Neuron (in vitro differentiated cells): ENCODE measurements around the gene DFFA.

ENCODE experiments used
- H2AFZ ChIP-seq: one replicate; pipeline ENCODE4 v1.6.1; 2013; ENCODE audit warnings: low read depth, mild to moderate bottlenecking, inconsistent platforms, low read length, moderate library complexity
- H3K27me3 ChIP-seq: one replicate; pipeline ENCODE4 v1.6.1; 2013; ENCODE audit warnings: low read length; ENCODE audit not compliant: insufficient read depth
- H3K36me3 ChIP-seq: one replicate; pipeline ENCODE4 v1.6.1; 2013; ENCODE audit warnings: low read length; ENCODE audit not compliant: insufficient read depth
- H3K4me1 ChIP-seq: one replicate; pipeline ENCODE4 v1.6.1; 2013; ENCODE audit warnings: low read length; ENCODE audit not compliant: insufficient read depth
- H3K4me3 ChIP-seq: 2 replicates; pipeline ENCODE4 v1.5.1; 2013; ENCODE audit warnings: mild to moderate bottlenecking, low read length, moderate library complexity
- H3K9me3 ChIP-seq: one replicate; pipeline ENCODE4 v1.6.1; 2013; ENCODE audit warnings: low read length

Gene DFFA, protein sequence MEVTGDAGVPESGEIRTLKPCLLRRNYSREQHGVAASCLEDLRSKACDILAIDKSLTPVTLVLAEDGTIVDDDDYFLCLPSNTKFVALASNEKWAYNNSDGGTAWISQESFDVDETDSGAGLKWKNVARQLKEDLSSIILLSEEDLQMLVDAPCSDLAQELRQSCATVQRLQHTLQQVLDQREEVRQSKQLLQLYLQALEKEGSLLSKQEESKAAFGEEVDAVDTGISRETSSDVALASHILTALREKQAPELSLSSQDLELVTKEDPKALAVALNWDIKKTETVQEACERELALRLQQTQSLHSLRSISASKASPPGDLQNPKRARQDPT

DNA sequence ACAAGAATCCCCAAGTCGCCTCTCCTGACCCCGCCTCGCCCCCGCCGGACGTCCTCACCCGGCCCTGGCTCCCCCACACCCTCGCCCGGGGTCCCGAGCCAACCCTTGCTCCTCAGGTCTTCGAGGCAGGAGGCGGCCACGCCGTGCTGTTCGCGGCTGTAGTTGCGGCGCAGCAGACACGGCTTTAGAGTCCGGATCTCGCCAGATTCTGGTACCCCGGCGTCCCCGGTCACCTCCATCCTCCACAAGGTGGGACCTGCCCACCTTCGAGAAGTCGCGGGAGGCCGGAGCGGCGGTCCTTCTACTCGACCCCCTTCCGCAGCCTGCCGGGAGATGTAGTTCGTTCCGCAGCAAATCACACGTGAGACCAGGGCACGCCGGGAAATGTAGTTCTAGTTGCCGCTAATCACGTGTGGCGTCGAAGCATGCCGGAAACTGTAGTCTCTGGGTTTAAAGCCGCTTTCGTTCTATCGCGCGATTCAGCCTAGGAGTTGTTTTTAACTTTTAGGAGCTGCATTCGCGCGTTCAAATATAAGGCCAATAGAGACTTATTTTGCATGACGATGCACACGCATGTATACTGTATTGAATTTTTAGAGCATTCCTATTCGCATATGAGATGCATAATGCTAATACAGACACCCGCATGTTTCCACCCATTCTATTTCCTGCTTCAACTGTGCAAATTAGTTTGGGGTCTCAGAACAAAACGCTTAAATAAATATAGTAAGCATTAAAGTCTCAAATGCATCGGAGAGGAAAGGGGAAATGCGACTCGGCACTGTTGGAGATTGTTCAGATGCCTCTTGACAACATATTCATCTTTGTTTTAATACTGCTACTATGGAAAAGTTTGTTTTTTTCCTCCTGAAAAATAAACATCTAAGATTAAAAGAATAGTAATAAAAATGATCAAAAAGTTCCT lies at the start of gene DFFA:
Gene DFFA, minus strand, starts transcription at position 310 of the 925 bp plus-strand sequence. Its CDS starts 71 bp downstream, at position 239.
- H3K36me3 ChIP-seq, result peaks cover 15% of the 10 kb centered on the region
- peak within 1 kb of the TSS; percentile 79 for H2AFZ ChIP-seq
- no peaks in the 10 kb centered on the region for H3K27me3 ChIP-seq
- H3K4me3 ChIP-seq, result peak within 1 kb of the TSS; percentile 75
- H3K9me3 ChIP-seq, result no peaks in the 10 kb centered on the region
- H3K4me1 ChIP-seq, result peaks cover 18% of the 10 kb centered on the region

DNA sequence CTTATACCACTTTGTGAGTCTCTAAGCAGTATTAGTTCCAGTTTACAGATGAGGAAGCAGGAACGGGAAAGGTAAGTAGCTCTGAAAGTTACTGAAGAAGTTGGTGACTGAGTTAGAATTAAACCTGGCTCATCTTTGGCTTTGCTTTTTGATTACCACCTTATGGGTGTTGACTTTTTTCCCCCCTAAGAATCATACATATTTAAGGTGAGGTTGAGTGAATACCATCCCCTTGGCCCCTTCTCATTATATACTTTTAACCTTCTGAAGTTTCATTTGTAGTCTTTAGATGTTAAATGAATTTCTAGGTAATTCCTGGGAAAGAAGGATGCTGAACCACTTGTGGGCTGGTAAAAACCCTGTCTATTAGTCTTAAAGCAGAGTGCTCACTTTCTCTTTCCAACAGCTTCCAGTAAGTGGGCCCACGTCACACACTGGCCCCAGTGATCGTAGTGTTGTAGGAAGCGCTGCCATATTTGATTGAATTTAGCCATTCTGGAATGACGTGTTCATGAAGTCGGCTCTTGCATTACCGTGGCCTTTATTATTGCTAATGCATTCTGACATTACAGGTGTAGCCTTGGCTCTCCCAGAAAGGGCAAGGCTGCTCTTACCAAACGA lies 49.3 kb upstream of the DFFA start:
- Histone ChIP-seq H3K36me3 (no peaks in the 10 kb centered on the region), H3K9me3 (no peaks in the 10 kb centered on the region), H3K27me3 (no peaks in the 10 kb centered on the region), H2AFZ (no peak overlapping the region), H3K4me3 (no peak overlapping the region), H3K4me1 (peaks cover 10% of the 10 kb centered on the region)

DNA sequence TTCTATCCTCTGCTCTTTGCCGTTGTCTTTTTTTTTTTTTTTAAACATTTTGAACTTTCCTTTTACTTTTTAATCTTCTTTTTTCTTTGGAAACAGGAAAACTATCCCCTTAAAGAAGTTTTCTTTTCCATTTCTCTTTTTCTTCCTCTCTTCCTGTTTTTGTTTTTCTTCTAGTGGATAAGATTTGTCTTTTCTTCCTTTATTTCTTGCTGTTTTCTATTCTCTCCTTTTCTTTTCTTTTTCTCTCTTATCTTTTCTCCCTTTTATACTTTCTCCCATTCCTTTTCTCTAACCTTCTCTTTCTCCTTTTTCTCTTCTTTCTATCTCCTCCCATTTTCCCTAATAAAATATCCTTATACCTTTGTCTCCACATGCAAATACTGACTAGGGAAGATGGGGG lies 48.6 kb upstream of the DFFA start:
- Histone ChIP-seq H3K4me1 (peaks cover 10% of the 10 kb centered on the region), H3K36me3 (no peaks in the 10 kb centered on the region), H2AFZ (no peak overlapping the region), H3K4me3 (no peak overlapping the region), H3K9me3 (no peaks in the 10 kb centered on the region), H3K27me3 (no peaks in the 10 kb centered on the region)

DNA sequence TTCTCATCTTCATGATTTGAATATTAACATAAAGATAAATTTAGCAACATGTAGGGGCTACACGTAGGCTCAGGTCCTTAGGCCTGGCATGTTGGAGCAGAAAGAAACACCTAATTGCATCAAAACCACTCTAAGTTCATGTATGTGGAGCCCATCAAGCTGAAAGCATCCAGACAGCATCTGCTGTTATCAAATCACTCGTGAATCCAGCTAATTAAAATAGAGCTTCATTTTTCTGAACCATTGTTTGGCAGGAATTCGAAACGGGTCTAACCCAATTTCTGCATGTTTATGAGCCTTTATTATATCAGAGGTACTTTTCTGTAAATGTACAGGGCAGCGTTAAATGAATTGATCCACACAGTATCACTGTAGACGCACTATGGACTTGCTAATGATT lies 48.2 kb upstream of the DFFA start:
- no peak overlapping the region for H2AFZ ChIP-seq
- H3K4me3 ChIP-seq, result no peak overlapping the region
- peaks cover 10% of the 10 kb centered on the region for H3K4me1 ChIP-seq
- H3K27me3 ChIP-seq, result no peaks in the 10 kb centered on the region
- H3K9me3 ChIP-seq, result no peaks in the 10 kb centered on the region
- H3K36me3 ChIP-seq, result no peaks in the 10 kb centered on the region

DNA sequence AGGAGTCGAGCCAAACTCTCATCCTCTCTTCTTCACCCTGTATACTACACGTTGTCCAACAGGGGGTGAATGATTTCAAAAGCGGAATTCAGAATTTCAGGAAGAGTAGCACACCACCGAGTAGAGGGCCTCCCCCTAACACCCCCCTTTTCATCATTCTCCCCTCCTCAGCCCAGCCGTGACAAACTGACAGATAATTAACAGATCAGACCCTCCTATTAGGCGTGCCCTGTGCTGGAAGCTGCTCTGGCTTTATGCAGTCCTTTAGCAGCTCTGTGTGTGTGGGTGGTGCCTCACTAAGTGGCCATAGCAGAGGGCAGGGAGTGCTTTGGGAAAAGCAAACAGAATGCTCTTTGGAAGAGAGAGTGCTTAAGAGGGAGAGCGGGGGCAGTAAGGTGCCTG lies 46.7 kb upstream of the DFFA start:
- Histone ChIP-seq H3K4me1 (peaks cover 13% of the 10 kb centered on the region), H2AFZ (no peak overlapping the region), H3K4me3 (no peak overlapping the region), H3K36me3 (no peaks in the 10 kb centered on the region), H3K9me3 (no peaks in the 10 kb centered on the region), H3K27me3 (no peaks in the 10 kb centered on the region)

DNA sequence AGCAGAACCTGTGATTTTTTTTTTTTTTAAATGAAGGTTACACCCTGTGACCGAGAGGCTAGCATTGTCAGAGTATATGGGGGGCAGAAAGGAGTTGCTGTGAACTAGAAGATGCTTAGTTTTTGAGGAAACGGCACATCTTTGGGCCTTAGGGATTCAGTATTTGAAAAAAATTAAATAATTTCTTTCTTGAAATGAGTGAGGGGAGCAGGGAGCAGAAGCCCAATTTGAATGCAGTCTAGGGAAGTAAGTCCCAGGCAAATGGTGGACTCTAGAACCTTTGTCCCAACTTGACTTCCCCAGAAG lies 45.3 kb upstream of the DFFA start:
- Histone ChIP-seq H3K4me3 (no peak overlapping the region), H3K4me1 (peaks cover 16% of the 10 kb centered on the region), H3K36me3 (no peaks in the 10 kb centered on the region), H3K9me3 (no peaks in the 10 kb centered on the region), H3K27me3 (no peaks in the 10 kb centered on the region), H2AFZ (no peak overlapping the region)

DNA sequence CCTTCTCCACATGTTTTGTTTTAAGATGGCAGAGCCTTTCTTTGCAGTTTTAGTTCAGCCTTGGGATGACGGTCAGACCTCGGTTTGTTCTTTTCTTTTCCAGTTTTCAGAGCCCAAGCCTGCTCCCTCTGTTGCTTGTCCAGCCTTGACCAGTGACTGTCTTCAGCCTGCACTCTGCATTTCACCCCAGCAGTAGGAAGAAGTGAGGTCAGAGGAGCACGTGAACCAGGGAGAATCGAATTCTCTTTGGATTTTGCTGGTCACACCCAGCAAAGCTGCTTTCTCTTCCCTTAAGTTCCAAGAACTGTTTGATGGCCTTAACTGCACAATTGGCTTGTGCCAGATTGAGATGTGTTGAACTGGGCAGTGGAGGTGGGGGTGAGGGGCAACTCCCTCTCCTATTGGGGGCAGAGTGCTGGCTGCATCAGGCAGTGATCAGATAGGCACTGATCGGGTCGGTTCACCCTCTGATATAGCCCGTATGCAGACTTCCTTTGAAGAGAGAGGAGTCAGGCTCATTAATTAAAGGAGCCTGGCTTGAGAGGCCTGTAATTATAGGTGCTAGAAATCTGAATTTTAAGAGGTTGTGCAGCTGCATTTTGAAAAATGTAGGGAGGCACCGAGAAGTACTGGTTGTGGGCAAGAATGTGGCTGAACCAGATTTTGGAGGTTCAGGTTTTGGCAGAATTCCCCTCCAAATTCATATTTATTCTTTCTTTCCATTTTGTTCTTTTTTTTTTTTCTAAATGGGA lies 44.8 kb upstream of the DFFA start:
- H3K4me1 ChIP-seq, result peaks cover 16% of the 10 kb centered on the region
- no peaks in the 10 kb centered on the region for H3K9me3 ChIP-seq
- no peaks in the 10 kb centered on the region for H3K27me3 ChIP-seq
- H3K36me3 ChIP-seq, result no peaks in the 10 kb centered on the region
- no peak overlapping the region for H2AFZ ChIP-seq
- no peak overlapping the region for H3K4me3 ChIP-seq

DNA sequence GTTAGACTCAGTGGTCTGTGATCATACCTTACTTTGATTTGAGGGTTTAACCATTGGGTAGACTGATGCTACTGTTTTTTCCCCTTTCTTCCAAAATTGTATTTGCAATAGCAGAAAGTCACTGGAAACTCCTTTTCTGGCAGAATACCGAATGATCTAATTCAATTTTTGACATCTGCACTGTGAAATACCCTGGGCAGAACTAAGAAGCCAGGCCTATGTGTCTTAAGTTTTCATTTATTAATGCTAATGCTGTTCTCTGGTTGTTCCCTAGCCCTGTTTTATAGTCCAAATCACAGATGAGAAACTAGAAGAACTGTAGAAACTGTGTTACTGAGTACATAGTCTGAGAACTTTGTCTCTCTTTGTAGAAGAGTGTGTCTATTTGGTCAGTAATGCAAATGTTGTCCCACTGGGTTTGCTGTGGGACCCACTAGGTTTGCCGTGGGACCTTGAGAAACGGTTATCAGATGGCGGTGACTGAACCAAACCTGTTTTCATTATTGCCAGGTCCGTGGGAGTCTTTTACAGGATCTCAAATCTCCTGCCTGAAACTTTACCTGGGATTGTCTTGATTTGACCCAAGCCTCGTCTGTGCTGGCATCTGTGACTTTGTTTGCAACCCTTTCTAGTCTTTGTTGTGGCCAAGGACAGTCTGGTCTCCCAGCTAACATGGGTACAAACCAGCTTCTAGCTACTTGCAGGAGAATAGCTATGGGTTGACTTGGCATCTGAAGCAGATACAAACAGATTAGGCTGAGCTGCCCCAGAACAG lies 43.8 kb upstream of the DFFA start:
- no peaks in the 10 kb centered on the region for H3K27me3 ChIP-seq
- peaks cover 18% of the 10 kb centered on the region for H3K4me1 ChIP-seq
- H2AFZ ChIP-seq, result no peak overlapping the region
- no peaks in the 10 kb centered on the region for H3K9me3 ChIP-seq
- peaks cover 4% of the 10 kb centered on the region for H3K36me3 ChIP-seq
- H3K4me3 ChIP-seq, result no peak overlapping the region

DNA sequence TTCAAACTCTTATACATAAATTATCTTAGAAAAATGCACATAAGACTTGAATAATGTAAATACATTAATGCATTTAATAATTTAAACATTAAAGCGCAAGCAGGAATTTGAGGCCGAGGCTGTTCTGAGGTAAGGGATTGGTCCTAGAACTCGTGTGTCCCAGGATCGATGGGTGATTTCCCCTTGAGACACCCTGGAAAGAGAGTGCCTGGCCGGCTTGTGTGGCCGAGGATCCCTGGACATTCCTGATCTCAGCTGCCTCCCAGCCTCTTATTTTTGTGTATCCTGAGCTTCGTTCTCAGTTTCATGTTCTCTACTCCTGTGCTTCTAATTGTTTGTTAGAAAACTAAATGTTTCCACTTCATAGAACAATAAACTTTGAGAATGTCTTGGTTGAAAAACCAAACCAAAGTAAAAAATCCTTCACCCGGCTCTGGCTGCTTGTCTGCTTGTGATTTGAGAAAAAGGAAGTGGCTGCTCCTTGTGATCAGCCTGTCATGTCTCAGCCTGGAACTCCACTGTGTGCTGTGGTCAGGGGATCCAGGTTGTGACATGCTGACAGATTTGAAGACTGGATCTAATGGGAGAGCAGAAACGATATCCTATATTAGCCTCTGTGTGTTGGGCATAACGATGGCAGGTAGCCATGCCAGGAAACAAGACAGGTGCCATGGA lies 43.1 kb upstream of the DFFA start:
- Histone ChIP-seq H3K4me3 (no peak overlapping the region), H3K4me1 (peaks cover 18% of the 10 kb centered on the region), H3K36me3 (peaks cover 4% of the 10 kb centered on the region), H3K27me3 (no peaks in the 10 kb centered on the region), H2AFZ (no peak overlapping the region), H3K9me3 (no peaks in the 10 kb centered on the region)

DNA sequence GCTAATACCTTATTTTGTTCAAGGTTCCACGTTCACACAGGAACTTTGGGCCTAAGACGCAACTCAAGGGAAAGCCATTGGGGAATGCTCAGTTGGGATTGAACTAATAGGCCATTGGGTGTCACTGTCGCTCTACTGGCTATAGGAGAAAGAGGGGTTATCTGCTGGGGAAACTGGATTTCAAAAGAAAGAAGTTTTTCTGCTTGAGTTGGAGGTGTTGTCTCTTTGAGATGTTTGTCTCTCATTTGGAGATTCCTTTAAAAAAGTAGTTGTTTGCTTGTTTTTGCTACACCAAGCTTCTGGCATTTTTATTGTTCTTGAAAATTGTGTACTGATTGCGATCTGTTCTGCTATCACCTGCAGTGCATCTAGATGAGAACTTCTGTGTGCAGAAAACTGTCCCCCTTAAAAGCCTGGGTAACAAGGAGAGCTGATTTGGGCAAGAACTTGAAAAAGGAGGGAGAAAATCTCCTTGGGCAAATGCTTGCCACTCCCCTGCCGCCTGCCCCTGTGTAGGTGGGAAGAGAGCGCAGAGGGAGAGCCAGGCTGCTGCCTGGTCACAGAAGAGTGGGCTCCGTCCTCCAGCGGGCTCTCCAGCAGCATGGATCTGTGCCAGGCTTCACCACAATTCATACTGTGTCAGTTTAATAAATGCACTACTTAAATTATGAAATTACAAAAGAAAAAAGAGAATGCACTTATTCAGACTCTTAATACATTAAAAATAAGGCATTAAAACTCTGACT lies 42.3 kb upstream of the DFFA start:
- H3K27me3 ChIP-seq, result no peaks in the 10 kb centered on the region
- H3K4me3 ChIP-seq, result no peak overlapping the region
- no peak overlapping the region for H2AFZ ChIP-seq
- H3K36me3 ChIP-seq, result peaks cover 4% of the 10 kb centered on the region
- H3K9me3 ChIP-seq, result no peaks in the 10 kb centered on the region
- H3K4me1 ChIP-seq, result peaks cover 18% of the 10 kb centered on the region

DNA sequence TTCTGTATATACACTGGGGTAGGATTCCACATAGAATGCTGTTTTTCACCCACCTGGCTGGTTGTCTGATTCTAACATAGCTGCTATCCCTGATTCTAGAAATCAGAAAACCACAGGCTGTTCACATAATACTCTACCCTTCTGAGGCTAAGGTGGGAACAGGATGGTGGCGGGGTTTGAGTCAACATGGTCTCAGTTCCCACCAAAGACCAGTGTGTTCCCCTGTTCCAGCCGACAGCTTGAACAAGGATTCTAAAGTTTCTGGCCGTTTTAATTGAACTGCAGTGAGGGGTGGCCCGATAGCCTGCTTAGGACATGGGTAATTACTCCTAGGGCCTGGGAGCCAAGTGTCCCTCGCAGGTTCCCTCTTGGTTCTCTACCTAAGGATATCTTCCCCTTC lies 40.9 kb upstream of the DFFA start:
- peaks cover 2% of the 10 kb centered on the region for H3K9me3 ChIP-seq
- no peaks in the 10 kb centered on the region for H3K27me3 ChIP-seq
- H3K4me3 ChIP-seq, result no peak overlapping the region
- H3K4me1 ChIP-seq, result peaks cover 12% of the 10 kb centered on the region
- H2AFZ ChIP-seq, result no peak overlapping the region
- H3K36me3 ChIP-seq, result peaks cover 4% of the 10 kb centered on the region
